ENCODE results near the gene CRYGN. TPM values are rescaled to one million over a fixed set of nuclear protein-coding genes. Genes with fewer than 3 reads are reported as not detected.

CRYGN gene
- total RNA-seq, 2 experiments from 2014 or later: 0.21 TPM; not detected in 1

DNA sequence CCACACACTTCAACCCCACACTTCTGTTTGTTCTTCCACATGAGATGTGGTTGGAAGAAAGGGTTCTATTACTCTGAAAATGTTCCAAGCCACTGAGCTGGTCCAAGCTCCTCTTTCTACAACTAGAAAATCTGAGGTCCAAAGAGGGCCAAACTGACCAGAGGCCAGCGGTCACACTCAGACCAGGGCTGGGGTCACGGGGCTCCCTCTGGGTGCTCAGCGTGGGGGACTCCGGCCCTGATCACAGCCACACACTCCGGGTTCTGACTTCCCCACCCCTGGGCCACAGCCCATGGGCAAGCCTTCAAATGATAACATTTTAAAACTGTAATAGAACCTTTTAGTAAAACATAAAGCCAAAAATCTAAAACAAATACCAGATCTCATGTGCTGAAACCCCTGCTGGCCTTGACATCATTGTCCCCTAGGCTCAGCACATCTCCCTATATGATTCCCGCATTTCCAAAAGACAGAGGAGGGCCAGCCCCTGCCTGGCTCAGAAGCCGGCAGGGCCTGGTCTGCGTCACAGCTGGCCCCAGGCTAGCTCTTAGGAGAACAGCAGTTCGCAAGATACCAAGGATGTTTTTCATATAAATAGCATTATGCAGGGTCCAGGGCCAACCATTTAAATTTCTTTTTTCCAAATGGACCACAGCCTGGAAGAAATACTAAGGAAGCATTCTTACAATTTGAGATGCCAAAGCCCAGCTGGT is 3.3 kb downstream of the CRYGN start:
- ChIA-PET POLR2A (no interaction called here), CTCF (interaction anchor here (7.8 kb wide), 1 partner anchor 12 kb away, joined by 43 read pairs; no protein-coding TSS in a partner anchor)
- intact Hi-C loops (cut with micrococcal nuclease): no loop called here
- Mint-ChIP-seq H3K4me1 (ENCODE audit: low read depth) (peaks cover 30% of the 10 kb centered on the region), H3K9me3 (no peaks in the 10 kb centered on the region), H3K27me3 (no peaks in the 10 kb centered on the region), H3K27ac (peak overlapping the region; percentile 7), H3K36me3 (no peaks in the 10 kb centered on the region), H3K4me3 (no peak overlapping the region)
- no peak for DNase-seq

DNA sequence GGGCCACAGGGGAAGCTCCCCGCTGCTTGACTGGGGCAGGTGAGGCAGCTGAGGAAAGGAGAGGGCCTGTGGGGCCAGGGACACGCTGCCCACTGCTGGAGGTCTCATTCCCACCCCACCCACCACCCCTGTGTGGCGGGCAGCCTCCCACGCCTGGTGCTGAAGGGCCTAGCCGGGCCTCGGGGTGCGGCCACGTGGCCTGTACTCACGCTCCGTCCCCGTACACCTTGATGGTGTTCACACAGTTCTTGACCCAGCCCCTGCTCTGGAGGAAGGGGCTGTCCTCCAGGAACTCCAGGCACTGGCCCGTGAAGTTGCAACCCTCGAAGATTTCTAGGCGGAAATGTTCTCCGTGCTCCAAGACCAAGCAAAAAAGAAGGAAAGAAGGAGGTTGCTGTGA is 4.0 kb downstream of the CRYGN start:
- no peak overlapping the region for H3K4me3 Mint-ChIP-seq
- DNase-seq: no peak
- no peaks in the 10 kb centered on the region for H3K27me3 Mint-ChIP-seq
- ChIA-PET POLR2A (no interaction called here), CTCF (interaction anchor here (7.8 kb wide), 1 partner anchor 13 kb away, joined by 43 read pairs; no protein-coding TSS in a partner anchor)
- no peaks in the 10 kb centered on the region for H3K9me3 Mint-ChIP-seq
- no peaks in the 10 kb centered on the region for H3K36me3 Mint-ChIP-seq
- intact Hi-C loops (cut with micrococcal nuclease): no loop called here
- no peak overlapping the region for H3K27ac Mint-ChIP-seq
- peaks cover 27% of the 10 kb centered on the region for H3K4me1 Mint-ChIP-seq (ENCODE audit: low read depth)

DNA sequence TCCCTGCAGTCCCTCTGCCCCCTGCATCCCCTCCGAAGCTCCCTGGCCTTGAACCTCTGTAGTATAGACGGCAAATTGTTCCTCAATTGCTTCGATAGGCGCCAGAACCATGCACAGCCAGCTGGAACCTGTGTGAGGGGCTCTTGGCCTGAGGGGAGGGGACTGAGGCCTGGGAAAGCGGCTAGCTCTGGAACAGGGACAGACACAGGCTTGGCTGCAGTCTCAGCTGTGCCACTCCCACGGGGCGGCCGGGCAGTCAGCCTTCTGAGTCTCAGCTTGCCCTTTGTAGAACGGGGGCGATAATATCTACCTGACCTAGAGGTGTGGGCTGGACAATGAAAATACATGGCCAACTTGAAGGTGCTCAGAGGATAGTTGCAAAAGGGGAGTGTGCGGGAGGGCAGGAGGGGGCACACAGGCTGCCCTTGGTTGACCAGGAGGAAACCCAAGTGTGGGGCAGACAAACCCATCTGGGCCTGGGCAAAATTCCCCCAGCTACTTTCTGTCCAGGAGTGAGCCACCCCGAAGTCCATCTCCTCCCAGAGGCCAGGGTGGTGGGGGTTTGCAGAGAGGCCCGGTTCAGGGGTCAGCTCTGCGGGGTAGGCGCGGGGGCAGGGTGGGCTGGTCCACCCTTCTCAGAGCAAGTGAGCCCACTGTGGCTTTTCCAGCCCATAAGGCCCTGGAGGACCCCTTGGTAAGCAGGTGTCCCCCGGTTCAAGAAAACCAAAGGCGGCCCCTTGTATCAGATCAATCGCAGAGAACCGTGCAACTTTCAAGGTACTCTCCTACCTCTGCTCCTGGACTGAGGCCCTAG is 4.6 kb downstream of the CRYGN start:
- H3K36me3 Mint-ChIP-seq: no peaks in the 10 kb centered on the region
- ChIA-PET CTCF (interaction anchor here (0.7 to 7.8 kb wide), 2 partner anchors 11 to 13 kb away, joined by 4 to 43 read pairs; no protein-coding TSS in a partner anchor), POLR2A (no interaction called here)
- no peak overlapping the region for H3K27ac Mint-ChIP-seq
- no peaks in the 10 kb centered on the region for H3K9me3 Mint-ChIP-seq
- H3K27me3 Mint-ChIP-seq: no peaks in the 10 kb centered on the region
- H3K4me3 Mint-ChIP-seq: no peak overlapping the region
- DNase-seq: no peak
- H3K4me1 Mint-ChIP-seq (ENCODE audit: low read depth): peaks cover 24% of the 10 kb centered on the region
- intact Hi-C loops (cut with micrococcal nuclease): no loop called here

DNA sequence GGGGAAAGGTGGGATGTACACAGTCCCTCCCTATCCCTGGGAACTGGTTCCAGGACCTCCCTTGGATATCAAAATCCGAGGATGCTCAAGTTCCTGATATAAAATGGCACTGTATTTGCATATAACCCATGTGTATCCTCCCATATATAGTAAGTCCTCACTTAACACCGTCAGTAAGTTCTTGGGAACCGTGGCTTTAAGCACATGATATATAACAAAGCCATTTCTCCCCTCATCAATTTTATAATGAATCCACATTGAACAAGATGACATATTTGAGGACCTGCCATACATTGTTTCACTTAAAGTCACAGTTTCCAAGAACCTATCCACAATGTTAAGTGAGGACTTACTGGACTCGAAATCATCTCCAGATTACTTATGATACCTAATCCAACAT is 5.4 kb downstream of the CRYGN start:
- Mint-ChIP-seq H3K27me3 (no peaks in the 10 kb centered on the region), H3K4me3 (no peak overlapping the region), H3K9me3 (no peaks in the 10 kb centered on the region), H3K27ac (no peak overlapping the region), H3K4me1 (ENCODE audit: low read depth) (peaks cover 27% of the 10 kb centered on the region), H3K36me3 (no peaks in the 10 kb centered on the region)
- intact Hi-C loops (cut with micrococcal nuclease): loop anchor here (5.0 kb wide), 1 partner anchor 83 kb away; the partner anchor contains the start of gene RHEB
- DNase-seq: no peak
- CTCF ChIA-PET: interaction anchor here (7.8 kb wide), 1 partner anchor 14 kb away, joined by 43 read pairs; no protein-coding TSS in a partner anchor
- POLR2A ChIA-PET: no interaction called here

DNA sequence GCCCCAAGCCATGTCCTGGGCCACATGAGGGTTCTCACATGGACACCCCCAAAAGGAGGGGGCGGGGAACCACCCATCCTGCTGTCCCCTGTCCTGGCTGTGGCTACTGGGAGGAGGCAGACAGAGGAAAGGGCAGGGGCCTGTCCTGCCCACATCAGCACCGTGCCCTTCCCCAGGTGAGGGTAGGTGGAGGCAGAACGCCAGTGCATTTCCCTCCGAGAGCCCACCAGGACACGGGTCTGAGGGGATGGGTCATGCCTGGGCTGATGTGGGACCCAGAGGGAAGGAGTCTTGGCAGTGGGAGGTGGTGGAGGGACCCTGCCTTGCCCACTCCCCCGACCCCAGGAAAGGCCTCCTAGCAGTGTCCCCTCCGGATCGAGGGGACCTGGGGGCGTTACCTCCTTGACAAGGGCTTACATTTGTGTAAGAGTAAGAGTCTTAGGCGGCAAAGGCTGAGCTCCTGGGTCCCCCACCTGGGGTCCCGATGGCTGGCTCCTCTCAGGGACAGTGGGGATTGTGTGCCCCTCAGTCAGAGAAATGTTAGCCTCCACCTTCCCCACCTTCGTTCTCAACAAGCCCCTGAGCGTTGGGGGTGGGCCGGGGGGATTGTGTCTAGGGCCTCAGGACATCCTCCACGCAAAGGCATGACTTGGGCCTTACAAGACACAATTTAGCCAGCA is 6.1 kb downstream of the CRYGN start:
- Mint-ChIP-seq H3K4me1 (ENCODE audit: low read depth) (peaks cover 31% of the 10 kb centered on the region), H3K4me3 (no peak overlapping the region), H3K36me3 (no peaks in the 10 kb centered on the region), H3K27ac (peak overlapping the region; percentile 68), H3K9me3 (no peaks in the 10 kb centered on the region), H3K27me3 (no peaks in the 10 kb centered on the region)
- ChIA-PET POLR2A (no interaction called here), CTCF (interaction anchor here (1.0 to 7.8 kb wide), 2 partner anchors 15 to 20 kb away, joined by 5 to 43 read pairs; no protein-coding TSS in a partner anchor)
- DNase-seq: no peak
- intact Hi-C loops (cut with micrococcal nuclease): loop anchor here (5.0 kb wide), 1 partner anchor 83 kb away; the partner anchor contains the start of gene RHEB

DNA sequence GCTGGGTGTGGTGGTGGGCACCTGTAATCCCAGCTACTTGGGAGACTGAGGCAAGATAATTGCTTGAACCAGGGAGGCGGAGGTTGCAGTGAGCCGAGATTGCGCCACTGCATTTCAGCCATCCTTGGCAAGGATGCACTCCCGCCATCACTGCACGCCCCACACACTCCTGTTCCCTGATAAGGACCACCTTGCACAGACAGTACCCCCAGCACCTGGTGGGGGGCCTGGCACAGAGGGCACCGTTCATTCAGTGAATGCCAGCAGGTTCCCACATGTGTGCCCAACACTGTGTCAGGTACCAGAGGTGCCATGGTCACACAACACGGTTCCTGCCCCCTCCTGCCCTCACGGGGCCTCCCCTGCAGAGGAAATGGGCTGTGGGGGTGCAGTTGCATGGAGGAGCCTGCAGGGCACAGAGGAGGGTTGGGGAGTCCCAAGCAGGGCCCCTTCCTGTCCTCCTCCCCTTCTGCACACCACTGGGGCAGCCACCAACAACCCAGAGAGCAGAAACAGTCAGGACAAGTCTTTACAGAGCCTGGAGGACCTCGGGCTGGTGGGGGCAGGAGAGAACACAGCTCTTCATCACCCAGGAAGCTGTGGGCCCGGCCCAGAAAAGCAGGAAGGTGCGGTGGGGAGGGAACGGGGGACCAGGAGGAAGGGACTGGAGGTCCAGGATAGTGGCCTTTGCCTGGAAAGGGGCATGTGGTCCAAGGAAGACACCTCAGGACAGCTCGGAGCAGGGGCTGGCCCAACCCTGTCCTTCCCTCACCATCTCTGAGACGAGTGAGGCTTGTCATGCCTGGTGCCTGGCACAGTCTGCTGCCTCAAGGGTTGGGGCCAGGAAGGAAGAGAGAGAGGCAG is 7.1 kb downstream of the CRYGN start:
- ChIA-PET POLR2A (interaction anchor here (0.6 kb wide), 1 partner anchor 85 kb away, joined by 3 read pairs; no protein-coding TSS in a partner anchor), CTCF (interaction anchor here (0.7 to 7.8 kb wide), 3 partner anchors 16 to 37 kb away, joined by 3 to 43 read pairs (median 5); no protein-coding TSS in a partner anchor)
- no peaks in the 10 kb centered on the region for H3K27me3 Mint-ChIP-seq
- no peaks in the 10 kb centered on the region for H3K9me3 Mint-ChIP-seq
- H3K4me3 Mint-ChIP-seq: peak overlapping the region; percentile 13
- H3K4me1 Mint-ChIP-seq (ENCODE audit: low read depth): peaks cover 41% of the 10 kb centered on the region
- peak overlapping the region; percentile 68 for H3K27ac Mint-ChIP-seq
- intact Hi-C loops (cut with micrococcal nuclease): loop anchor here (5.0 kb wide), 1 partner anchor 84 kb away; the partner anchor contains the start of gene RHEB
- peak; percentile 84 for DNase-seq
- no peaks in the 10 kb centered on the region for H3K36me3 Mint-ChIP-seq

DNA sequence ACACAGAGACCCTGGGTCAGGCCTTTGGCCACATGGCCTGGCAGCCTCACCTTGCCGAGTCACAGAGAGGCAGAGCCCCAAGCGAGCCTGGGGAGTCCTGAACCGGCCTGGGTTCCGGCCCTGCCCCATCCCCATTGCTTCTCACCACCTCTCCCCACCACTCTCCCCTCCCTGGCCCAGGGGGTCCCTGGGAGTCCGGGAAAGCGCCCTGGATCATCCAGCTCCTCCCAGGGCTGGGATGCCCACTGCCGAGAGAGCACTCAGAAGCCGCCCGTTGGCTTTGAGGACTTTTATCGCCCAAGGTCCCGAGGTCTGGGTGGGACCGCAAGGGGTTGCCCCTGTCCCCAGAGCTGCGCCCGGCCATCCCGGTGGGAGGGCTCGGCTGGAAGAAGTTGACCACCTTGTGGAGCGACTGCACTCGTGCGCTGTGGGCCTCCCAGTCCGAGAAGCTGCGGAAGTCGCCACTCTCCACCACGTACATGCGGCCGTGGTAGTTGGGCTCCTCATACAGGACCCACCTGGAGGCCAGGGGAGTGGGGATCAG is 8.1 kb downstream of the CRYGN start:
- Mint-ChIP-seq H3K27ac (peak overlapping the region; percentile 28), H3K9me3 (no peaks in the 10 kb centered on the region), H3K27me3 (no peaks in the 10 kb centered on the region), H3K36me3 (no peaks in the 10 kb centered on the region), H3K4me3 (no peak overlapping the region), H3K4me1 (ENCODE audit: low read depth) (peaks cover 44% of the 10 kb centered on the region)
- ChIA-PET CTCF (interaction anchor here (0.7 to 7.8 kb wide), 2 partner anchors 17 to 36 kb away, joined by 3 to 43 read pairs; no protein-coding TSS in a partner anchor), POLR2A (no interaction called here)
- no peak for DNase-seq
- intact Hi-C loops (cut with micrococcal nuclease): loop anchor here (5.0 kb wide), 1 partner anchor 85 kb away; the partner anchor contains the start of gene RHEB

DNA sequence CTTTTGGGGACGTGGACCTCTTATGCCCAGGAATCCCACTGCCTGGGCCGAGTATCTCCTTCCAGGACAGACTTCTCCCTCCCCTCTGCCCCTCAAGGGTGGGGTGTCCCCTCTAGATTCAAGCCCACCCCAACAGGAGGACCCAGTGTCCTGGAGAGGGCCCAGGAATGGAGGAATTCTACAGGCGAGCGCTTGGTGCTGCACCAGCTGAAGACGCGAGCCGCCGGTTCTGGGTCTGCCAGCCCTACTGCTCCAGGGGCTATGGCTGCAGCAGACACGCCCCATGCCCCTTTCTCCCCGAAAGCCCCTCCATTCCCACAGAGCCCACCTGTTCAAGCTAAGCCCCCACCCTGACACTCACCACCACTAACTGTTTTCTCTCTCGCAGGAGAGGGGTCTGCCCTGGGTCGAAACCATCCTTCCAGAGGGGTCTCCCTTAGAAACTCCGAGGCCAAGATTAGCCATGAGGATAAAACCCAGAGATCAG is 8.6 kb downstream of the CRYGN start:
- H3K36me3 Mint-ChIP-seq: no peaks in the 10 kb centered on the region
- H3K27ac Mint-ChIP-seq: peak overlapping the region; percentile 28
- DNase-seq: no peak
- ChIA-PET POLR2A (no interaction called here), CTCF (no interaction called here)
- intact Hi-C loops (cut with micrococcal nuclease): loop anchor here (5.0 kb wide), 1 partner anchor 86 kb away; the partner anchor contains the start of gene RHEB
- no peaks in the 10 kb centered on the region for H3K9me3 Mint-ChIP-seq
- no peaks in the 10 kb centered on the region for H3K27me3 Mint-ChIP-seq
- H3K4me3 Mint-ChIP-seq: no peak overlapping the region
- H3K4me1 Mint-ChIP-seq (ENCODE audit: low read depth): peaks cover 44% of the 10 kb centered on the region

DNA sequence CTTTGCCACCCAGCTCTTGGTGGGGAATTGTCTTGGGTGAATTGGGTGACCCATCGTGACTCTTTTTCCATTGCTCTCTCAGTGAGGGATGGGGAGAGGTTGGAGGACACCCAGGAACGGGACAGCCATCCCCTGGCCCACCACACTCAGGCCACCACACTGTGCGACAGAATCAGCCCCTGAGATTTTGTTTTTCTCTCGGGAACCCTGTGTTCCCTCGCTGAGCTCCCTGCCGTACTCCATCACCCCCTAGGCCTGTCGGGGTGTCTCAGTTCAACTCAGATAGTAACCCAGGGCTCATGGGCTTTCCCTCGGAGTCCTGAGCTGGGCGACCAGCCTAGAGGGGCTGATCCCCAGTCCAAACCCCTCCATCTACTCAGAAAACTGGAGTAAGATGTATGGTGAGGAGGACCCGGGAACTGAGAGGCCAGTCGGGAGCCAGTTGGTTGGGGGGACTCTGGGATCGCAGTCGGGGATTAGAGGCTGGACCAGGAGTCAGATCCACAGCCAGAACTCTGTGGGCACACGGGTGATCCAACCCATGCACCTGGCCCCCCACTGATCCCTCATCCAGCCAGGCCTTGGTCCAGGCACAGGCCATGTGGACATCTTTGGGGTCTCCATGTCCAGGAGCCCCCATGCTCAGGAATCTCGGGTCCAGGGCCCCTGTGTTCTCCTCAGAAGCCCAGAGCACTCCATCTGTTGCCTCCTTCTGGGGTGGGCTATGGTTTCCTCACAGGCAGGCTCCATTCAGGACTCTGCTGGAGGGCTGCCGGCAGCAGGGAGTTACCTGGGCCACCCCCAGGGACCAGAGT is 9.3 kb downstream of the CRYGN start:
- H3K4me1 Mint-ChIP-seq (ENCODE audit: low read depth): peaks cover 44% of the 10 kb centered on the region
- no peak overlapping the region for H3K4me3 Mint-ChIP-seq
- intact Hi-C loops (cut with micrococcal nuclease): loop anchor here (5.0 kb wide), 1 partner anchor 87 kb away; the partner anchor contains the start of gene RHEB
- CTCF ChIA-PET: interaction anchor here (0.7 to 1.6 kb wide), 4 partner anchors 18 to 187 kb away, joined by 3 to 10 read pairs (median 3); no protein-coding TSS in a partner anchor
- no peaks in the 10 kb centered on the region for H3K36me3 Mint-ChIP-seq
- DNase-seq: no peak
- H3K27ac Mint-ChIP-seq: no peak overlapping the region
- H3K27me3 Mint-ChIP-seq: no peaks in the 10 kb centered on the region
- H3K9me3 Mint-ChIP-seq: no peaks in the 10 kb centered on the region
- POLR2A ChIA-PET: interaction anchor here (1.0 to 1.2 kb wide), 2 partner anchors 11 to 18 kb away, joined by 3 to 4 read pairs; no protein-coding TSS in a partner anchor
